NCI-H1105 (cell line): ENCODE measurements around the gene ZBTB7C.
A peak's percentile ranks its signal among the peaks of the same experiment; 100 is the strongest.

Experiments used
- DNase-seq: peaks from one replicate; lab custom pipeline; 2025; lab: John Stamatoyannopoulos, UW

Gene ZBTB7C

GRCh38 chr18:48033790-48034650 lies 375.2 kb downstream of the ZBTB7C start:
- no peak for DNase-seq

DNA sequence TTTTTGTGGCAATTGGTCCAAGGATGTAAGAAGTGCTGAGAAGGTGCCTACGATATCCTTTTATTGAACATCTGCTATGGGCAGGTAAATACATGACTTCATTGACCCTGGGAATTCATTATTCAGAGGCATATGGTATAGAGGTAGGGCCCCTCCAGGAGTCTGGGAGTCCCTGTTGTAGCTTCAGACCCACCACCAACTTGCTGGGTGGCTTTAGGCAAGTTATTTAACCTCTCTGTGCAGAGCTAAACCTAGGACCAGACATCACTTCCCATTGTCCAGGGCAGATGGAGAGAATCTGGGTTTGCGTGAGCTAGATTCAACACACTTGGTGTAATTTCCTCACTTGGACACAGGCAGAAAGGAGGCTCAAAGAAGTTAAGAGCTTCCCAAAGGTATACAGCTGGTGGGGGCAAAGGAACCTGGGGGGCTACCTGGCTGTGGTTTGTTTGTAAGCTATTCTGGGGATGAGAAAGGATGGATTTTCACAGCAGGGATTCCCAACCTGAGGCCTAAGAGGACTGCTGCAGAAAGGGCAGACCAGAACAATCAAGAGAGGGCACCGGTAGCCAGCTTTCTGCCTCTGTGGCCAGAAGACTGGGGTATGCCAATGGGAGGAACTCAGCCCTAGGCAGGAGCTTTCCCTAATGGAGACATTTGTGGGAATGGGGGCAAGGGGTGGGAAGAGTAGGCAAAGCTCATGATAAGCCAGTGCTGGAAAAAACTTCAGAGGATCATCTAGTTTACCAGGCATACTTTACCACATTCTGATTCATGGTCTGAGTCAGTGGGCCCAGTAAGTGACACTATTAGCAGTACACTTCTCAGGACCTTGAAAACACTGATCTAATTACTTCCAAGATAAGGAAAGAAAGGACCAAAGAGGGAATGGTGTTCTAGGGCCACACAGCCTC lies 376.1 kb downstream of the ZBTB7C start:
- no peak for DNase-seq

GRCh38 chr18:48031641-48032040 lies 377.5 kb downstream of the ZBTB7C start:
- DNase-seq, result no peak

- peak; percentile 74 for DNase-seq
Measured at GRCh38 chr18:48030616-48031480, 378.3 kb downstream of the ZBTB7C start.

DNA sequence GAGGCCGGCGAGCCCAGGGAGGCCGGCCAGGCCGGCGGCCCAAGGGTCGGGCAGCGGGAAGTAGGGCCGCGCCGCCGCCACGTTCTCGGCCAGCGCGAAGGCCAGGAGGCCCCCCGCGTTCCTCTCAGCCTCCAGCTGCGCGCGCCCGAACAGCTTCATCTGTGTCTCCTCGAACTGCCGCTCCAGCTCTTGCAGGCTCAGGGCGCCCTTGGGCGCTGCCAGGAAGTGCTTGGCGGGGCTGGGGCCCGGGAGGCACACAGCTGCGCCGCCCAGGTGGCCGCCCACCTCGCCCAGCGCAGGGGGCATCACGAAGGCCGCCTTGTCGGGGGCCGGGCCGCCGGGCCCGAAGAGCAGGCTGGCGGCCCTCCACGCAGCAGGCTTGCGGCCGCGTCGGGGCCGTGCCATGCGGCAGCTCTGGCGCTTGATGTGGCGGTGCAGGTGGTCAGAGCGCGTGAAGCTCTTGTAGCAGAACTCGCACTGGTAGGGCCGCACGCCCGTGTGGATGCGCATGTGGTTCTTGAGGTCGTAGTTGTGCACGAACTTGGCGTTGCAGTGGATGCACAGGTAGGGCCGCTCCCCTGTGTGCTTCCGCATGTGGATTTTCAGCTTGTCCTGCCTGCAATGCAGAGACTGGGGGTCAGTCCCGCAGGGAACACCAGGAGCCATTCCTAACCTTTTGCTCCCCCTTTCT lies 379.7 kb downstream of the ZBTB7C start:
- no peak for DNase-seq

DNA sequence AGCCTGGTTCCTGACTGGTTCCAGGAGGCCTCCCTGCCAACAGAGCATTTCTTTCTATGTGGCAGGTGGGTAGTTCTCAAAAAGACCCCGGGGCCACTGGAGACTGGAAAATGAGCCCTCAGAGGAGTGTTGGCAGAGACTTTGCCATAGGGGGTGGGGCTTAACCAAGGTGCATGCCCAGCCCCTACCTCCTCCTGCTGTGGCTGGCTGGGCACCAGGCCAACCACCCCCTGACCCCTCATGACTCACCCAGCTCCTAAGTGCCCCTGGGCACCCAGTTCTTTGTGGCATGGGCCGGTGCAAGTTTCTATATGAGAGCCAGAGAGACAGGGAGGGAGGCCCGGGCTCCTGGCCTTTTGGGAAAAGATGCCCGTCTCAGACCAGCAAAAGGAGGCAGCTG lies 380.5 kb downstream of the ZBTB7C start:
- peak; percentile 9 for DNase-seq

GRCh38 chr18:48028081-48028480 lies 381.1 kb downstream of the ZBTB7C start:
- no peak for DNase-seq

- DNase-seq, result no peak
Measured at GRCh38 chr18:48027401-48027963, 381.7 kb downstream of the ZBTB7C start.

- no peak for DNase-seq
Measured at GRCh38 chr18:48026216-48026615, 383.0 kb downstream of the ZBTB7C start.

DNA sequence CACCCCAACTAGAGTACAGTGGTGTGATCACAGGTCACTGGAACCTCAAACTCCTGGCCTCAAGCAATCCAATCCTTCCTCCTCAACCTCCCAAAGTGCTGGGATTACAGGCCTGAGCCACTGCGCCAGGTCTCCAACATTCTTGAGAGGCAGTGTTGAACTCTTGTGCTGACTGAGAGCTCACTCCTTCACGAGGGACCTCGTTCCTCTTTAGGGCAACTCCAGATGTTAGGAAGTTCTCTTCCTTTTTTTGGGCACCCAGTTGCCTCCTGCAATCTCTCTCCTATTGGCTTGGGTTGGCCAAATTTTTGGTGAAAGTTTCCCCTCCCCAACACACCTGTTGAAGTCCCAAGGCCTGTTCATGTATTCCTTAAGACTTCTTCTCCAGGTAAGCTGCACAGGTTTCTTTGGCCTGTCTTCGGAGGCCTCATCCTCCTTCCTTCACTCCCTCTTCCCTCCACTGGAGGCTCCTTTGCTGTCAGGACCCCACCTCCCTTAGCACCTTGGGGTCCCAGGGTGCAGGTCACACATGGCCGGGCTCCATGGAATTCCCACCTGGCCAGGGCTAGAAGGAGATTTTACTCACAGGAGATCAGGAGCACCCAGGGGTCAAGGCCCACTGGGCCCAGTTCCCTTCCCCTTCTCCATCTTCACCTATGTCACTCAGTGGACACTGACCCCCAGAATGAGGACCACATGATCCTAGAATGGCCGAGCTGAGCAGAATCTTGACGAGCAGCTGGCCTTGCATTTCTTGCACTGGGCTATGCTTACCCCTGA lies 384.1 kb downstream of the ZBTB7C start:
- no peak for DNase-seq

DNA sequence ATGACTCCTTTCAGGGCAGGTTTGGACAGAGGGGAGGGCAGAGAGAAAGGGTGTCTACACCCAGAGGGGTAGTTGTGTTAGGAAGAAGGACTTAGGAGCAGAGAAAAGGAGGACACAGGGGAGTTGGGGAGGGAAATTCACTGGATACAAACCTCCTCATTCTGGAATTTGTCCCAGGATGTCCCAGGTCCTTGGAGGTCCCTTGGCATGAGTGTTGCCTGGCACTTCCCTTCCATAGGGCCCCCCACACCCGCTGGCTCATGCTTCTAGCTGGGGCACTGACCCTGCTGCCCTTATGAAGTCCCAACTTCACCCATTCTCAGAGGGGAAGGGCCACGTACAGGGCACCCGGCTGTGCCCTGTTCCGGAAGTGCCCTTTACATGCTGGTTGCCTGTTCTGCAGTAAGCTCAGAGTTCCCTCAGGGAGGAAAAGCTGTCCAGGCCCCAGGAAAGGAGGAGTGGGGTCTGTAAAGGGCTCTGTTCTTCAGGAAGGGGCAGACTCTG lies 385.1 kb downstream of the ZBTB7C start:
- DNase-seq, result no peak

DNA sequence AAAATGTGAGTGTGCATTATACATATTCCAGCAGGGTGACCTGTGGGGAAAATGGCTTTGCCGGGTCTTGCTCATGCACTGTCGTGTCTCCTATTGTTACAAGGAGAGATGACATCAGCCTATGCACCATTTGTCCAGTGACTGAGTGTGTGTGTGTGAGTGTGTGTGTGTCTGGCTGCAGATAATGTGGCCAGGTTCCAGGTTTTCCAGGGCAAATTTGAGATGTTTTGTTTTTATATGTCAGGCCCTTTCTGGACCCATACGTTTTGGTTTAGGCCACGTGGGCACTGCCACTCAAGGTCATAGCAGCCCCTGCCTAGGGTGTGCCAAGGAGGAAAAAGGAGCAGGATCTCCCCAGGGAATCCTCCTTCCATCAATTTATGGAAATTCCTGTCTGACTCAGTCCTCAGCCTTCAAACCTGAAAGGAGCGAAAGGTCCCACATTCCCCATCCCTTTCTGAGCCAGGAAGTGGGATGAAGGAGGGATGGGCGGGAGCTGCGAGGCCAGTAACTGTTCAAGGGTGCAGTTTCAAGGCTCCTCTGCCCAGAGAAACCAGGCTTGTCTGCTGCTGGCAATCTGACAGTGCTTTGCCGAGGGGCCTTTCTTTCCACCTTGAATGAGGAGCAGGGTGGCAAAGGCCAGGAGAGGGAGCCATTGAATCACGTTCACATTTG lies 385.7 kb downstream of the ZBTB7C start:
- DNase-seq, result peak; percentile 78

DNA sequence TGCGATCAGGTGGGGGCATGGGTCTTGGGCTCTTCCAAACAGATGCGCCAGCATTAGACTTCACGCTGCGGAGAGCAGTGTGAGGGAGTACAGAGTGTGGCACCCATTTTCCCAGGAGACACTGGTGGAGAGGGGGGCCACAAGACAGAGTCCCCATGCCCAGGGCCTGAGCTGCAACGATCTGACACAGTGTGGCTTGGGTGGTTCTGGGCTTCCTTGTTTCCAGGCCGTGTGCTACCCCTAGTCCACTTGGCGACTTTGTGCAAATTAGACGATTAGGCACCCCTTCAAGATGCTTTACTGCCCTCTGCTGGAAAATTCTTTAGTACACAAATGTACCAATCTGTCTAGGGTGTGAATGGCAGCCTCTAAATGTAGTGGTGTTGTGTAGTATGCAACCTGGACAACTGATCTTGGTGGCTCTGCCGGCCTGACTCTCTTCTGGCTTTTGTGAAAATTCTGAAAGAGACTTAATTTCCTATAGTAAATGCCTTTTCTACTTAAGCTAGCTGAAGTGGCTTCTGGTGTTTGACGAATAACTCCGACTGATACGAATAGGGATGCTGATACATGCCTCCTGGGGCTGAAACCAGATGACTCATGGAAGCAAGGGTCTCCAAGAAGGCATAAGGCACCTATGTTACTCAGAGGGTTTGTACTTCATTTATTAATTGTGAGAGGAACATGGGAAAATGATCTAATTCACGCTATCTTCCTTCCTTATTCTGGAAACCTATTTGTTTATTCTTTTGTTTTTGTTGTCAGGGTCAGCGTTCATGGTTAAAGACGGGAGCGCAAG lies 386.5 kb downstream of the ZBTB7C start:
- peak; percentile 58 for DNase-seq

- DNase-seq, result no peak
Measured at GRCh38 chr18:48022021-48022420, 387.2 kb downstream of the ZBTB7C start.

GRCh38 chr18:48021273-48021914 lies 387.8 kb downstream of the ZBTB7C start:
- no peak for DNase-seq

GRCh38 chr18:48020337-48021250 lies 388.6 kb downstream of the ZBTB7C start:
- no peak for DNase-seq
